ENCODE results near the gene LSG1. TPM values are rescaled to one million over a fixed set of nuclear protein-coding genes. Genes with fewer than 3 reads are reported as not detected.

The LSG1 gene
- total and polyA plus RNA-seq, 2 donors, result 19.7 to 44.1 TPM

GRCh38 chr3:194682694-194683310, 10.8 kb upstream of the LSG1 start:
- DNase-seq (ENCODE audit: extremely low spot score), result peak; percentile 86
- H3K27ac ChIP-seq (ENCODE audit: low read depth), result peak overlapping the region; percentile 42
- H3K4me3 ChIP-seq (ENCODE audit: low read depth, low read length), result no peak overlapping the region
- H3K36me3 ChIP-seq (ENCODE audit: insufficient read depth), result no peaks in the 10 kb centered on the region
- WGBS, result 39% methylated on average over 14 of the region's 14 CpGs
- no peaks in the 10 kb centered on the region for H3K4me1 ChIP-seq (ENCODE audit: insufficient read depth)

- WGBS, result 32% methylated on average over 4 of the region's 4 CpGs
- H3K4me3 ChIP-seq (ENCODE audit: low read depth, low read length), result no peak overlapping the region
- H3K4me1 ChIP-seq (ENCODE audit: insufficient read depth), result no peaks in the 10 kb centered on the region
- DNase-seq (ENCODE audit: extremely low spot score), result no peak
- no peak overlapping the region for H3K27ac ChIP-seq (ENCODE audit: low read depth)
- H3K36me3 ChIP-seq (ENCODE audit: insufficient read depth), result no peaks in the 10 kb centered on the region
Measured at GRCh38 chr3:194682189-194682693, 10.2 kb upstream of the LSG1 start.

- no peak for DNase-seq (ENCODE audit: extremely low spot score)
- Histone ChIP-seq H3K27ac (ENCODE audit: low read depth) (no peak overlapping the region), H3K4me3 (ENCODE audit: low read depth, low read length) (no peak overlapping the region), H3K4me1 (ENCODE audit: insufficient read depth) (no peaks in the 10 kb centered on the region), H3K36me3 (ENCODE audit: insufficient read depth) (no peaks in the 10 kb centered on the region)
- 80% methylated on average over 11 of the region's 11 CpGs for WGBS
Measured at GRCh38 chr3:194680888-194681615, 9.1 kb upstream of the LSG1 start.

DNA sequence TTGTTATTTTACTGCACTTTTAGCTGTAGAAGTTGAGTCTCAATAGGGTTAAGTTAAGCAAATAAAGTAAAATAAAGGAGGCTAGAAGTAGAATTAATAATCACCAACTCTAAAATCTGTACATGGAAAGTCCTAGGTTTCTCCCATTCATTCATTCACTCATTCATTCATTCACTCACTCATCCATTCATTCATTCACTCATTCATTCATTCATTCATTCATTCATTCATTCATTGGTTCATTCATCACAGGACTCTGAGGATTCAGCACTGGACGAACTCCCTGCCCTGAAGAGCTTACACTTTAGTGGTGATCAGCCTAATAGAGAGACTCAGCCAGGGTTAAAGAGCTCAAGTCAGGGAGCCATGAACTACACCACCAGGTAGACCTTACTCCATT, 4.5 kb upstream of the LSG1 start:
- 72% methylated on average over 1 of the region's 1 CpG for WGBS
- Histone ChIP-seq H3K36me3 (ENCODE audit: insufficient read depth) (no peaks in the 10 kb centered on the region), H3K4me3 (ENCODE audit: low read depth, low read length) (no peak overlapping the region), H3K27ac (ENCODE audit: low read depth) (no peak overlapping the region), H3K4me1 (ENCODE audit: insufficient read depth) (no peaks in the 10 kb centered on the region)
- no peak for DNase-seq (ENCODE audit: extremely low spot score)

- H3K27ac ChIP-seq (ENCODE audit: low read depth), result no peak overlapping the region
- no peak overlapping the region for H3K4me3 ChIP-seq (ENCODE audit: low read depth, low read length)
- no peaks in the 10 kb centered on the region for H3K36me3 ChIP-seq (ENCODE audit: insufficient read depth)
- DNase-seq (ENCODE audit: extremely low spot score), result no peak
- 62% methylated on average over 4 of the region's 4 CpGs for WGBS
- no peaks in the 10 kb centered on the region for H3K4me1 ChIP-seq (ENCODE audit: insufficient read depth)
Measured at GRCh38 chr3:194675680-194676079, 3.7 kb upstream of the LSG1 start.

- no peak for DNase-seq (ENCODE audit: extremely low spot score)
- H3K4me3 ChIP-seq (ENCODE audit: low read depth, low read length), result no peak overlapping the region
- no peaks in the 10 kb centered on the region for H3K36me3 ChIP-seq (ENCODE audit: insufficient read depth)
- H3K27ac ChIP-seq (ENCODE audit: low read depth), result no peak overlapping the region
- H3K4me1 ChIP-seq (ENCODE audit: insufficient read depth), result no peaks in the 10 kb centered on the region
- WGBS, result 53% methylated on average over 12 of the region's 12 CpGs
Measured at GRCh38 chr3:194675081-194675640, 3.2 kb upstream of the LSG1 start.

GRCh38 chr3:194673761-194674160, 1.8 kb upstream of the LSG1 start:
- no peak for DNase-seq (ENCODE audit: extremely low spot score)

GRCh38 chr3:194672876-194673275, 885 bp upstream of the LSG1 start:
- H3K27ac ChIP-seq (ENCODE audit: low read depth), result no peak overlapping the region
- no peak for DNase-seq (ENCODE audit: extremely low spot score)
- H3K4me1 ChIP-seq (ENCODE audit: insufficient read depth), result no peaks in the 10 kb centered on the region
- WGBS, result 39% methylated on average over 5 of the region's 5 CpGs
- H3K4me3 ChIP-seq (ENCODE audit: low read depth, low read length), result peak overlapping the region; percentile 74
- peaks cover 4% of the 10 kb centered on the region for H3K36me3 ChIP-seq (ENCODE audit: insufficient read depth)

More at GRCh38 chr3:194673761-194674160, 1.8 kb upstream of the LSG1 start:
- H3K4me1 ChIP-seq (ENCODE audit: insufficient read depth), result no peaks in the 10 kb centered on the region
- H3K36me3 ChIP-seq (ENCODE audit: insufficient read depth), result peaks cover 4% of the 10 kb centered on the region
- no peak overlapping the region for H3K4me3 ChIP-seq (ENCODE audit: low read depth, low read length)
- H3K27ac ChIP-seq (ENCODE audit: low read depth), result no peak overlapping the region
- 76% methylated on average over 3 of the region's 3 CpGs for WGBS

DNA sequence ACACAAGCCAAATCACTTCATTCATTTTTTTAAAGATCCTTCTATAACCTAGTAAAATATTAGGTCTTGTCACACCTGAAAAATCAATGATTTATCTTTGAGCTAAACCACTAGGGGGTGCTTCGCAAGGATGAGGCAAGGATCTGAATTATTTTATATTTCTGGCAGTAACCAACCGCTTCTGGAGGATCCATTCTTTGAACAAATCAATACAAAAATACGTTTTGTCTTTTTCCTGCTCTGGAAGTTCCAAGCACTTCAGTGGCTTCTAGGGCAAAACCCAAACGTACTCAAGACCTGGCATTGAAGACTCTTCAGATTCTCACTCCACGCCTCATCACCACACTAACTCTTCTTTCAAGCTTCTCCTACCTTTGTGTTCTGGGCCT, 486 bp downstream of the LSG1 start:
- Histone ChIP-seq H3K36me3 (ENCODE audit: insufficient read depth) (peaks cover 4% of the 10 kb centered on the region), H3K4me3 (ENCODE audit: low read depth, low read length) (peak overlapping the region; percentile 74), H3K4me1 (ENCODE audit: insufficient read depth) (no peaks in the 10 kb centered on the region), H3K27ac (ENCODE audit: low read depth) (peak overlapping the region; percentile 44)
- 0% methylated on average over 5 of the region's 5 CpGs for WGBS
- DNase-seq (ENCODE audit: extremely low spot score), result no peak

- Histone ChIP-seq H3K4me3 (ENCODE audit: low read depth, low read length) (no peak overlapping the region), H3K27ac (ENCODE audit: low read depth) (no peak overlapping the region), H3K36me3 (ENCODE audit: insufficient read depth) (peaks cover 4% of the 10 kb centered on the region), H3K4me1 (ENCODE audit: insufficient read depth) (no peaks in the 10 kb centered on the region)
- 91% methylated on average over 7 of the region's 7 CpGs for WGBS
- DNase-seq (ENCODE audit: extremely low spot score), result no peak
Measured at GRCh38 chr3:194667363-194667762, 4.6 kb downstream of the LSG1 start.

DNA sequence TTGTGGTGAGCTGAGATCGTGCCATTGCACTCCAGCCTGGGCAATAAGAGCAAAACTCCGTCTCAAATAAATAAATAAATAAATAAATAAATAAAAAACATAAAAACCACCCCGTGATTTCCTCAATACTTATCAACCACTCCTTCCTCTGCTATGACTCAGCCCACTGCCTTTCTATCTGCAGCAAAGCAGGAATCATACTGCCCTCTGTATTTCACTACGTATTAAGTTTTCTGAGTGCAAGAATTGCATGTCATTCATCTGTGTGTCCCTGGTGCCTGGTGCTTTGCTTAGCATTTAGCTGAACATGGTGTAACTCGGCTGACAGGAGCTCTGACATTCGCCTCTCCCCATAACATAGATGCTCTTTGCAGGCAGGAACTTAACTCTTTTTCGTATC, 7.1 kb downstream of the LSG1 start:
- Histone ChIP-seq H3K4me1 (ENCODE audit: insufficient read depth) (no peaks in the 10 kb centered on the region), H3K4me3 (ENCODE audit: low read depth, low read length) (no peak overlapping the region), H3K36me3 (ENCODE audit: insufficient read depth) (peaks cover 4% of the 10 kb centered on the region), H3K27ac (ENCODE audit: low read depth) (no peak overlapping the region)
- no peak for DNase-seq (ENCODE audit: extremely low spot score)
- WGBS, result 94% methylated on average over 7 of the region's 7 CpGs

DNA sequence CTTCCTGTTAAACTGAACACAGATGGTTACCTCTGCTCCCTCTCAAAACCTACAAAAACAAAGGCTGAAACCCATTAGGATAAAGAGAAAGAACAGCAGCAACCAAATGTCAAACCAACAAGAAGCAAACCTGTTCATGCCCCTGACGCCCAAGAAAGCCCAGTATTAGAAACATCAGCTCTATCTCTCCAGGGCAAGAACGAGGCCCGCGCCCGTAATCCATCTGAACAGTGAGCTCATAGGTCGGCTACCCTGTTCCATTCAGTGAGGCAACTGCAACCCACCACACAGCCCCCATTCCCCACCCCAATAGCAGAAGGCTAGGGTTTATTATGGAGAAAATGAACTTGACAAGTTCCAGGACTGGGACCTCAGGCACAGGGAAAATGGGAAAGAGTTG, 10.0 kb downstream of the LSG1 start:
- H3K4me3 ChIP-seq (ENCODE audit: low read depth, low read length), result no peak overlapping the region
- no peaks in the 10 kb centered on the region for H3K4me1 ChIP-seq (ENCODE audit: insufficient read depth)
- 53% methylated on average over 6 of the region's 6 CpGs for WGBS
- no peak overlapping the region for H3K27ac ChIP-seq (ENCODE audit: low read depth)
- no peak for DNase-seq (ENCODE audit: extremely low spot score)
- peaks cover 3% of the 10 kb centered on the region for H3K36me3 ChIP-seq (ENCODE audit: insufficient read depth)

DNA sequence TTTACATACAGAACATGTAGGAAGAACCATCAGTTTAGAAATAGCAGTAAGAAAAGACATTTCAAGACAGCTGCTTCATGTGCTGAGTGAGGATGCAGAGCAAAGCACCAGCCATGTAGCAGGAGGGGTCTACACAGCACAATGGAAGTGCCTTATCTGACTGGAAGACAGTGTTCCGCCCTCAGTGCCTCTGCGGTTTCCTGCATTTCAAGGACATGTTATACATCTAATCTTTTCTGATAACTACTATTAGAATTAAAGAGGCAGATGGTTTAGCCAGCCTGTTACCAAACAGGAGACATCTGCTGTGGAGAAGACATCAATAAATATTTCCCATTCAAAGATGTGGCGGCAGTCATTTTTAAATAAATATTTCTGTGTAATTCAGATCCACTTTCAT, 10.6 kb downstream of the LSG1 start:
- WGBS, result 53% methylated on average over 3 of the region's 3 CpGs
- H3K27ac ChIP-seq (ENCODE audit: low read depth), result no peak overlapping the region
- DNase-seq (ENCODE audit: extremely low spot score), result no peak
- H3K4me1 ChIP-seq (ENCODE audit: insufficient read depth), result no peaks in the 10 kb centered on the region
- H3K4me3 ChIP-seq (ENCODE audit: low read depth, low read length), result no peak overlapping the region
- H3K36me3 ChIP-seq (ENCODE audit: insufficient read depth), result peaks cover 3% of the 10 kb centered on the region

- Histone ChIP-seq H3K36me3 (ENCODE audit: insufficient read depth) (peaks cover 6% of the 10 kb centered on the region), H3K4me1 (ENCODE audit: insufficient read depth) (no peaks in the 10 kb centered on the region), H3K27ac (ENCODE audit: low read depth) (no peak overlapping the region), H3K4me3 (ENCODE audit: low read depth, low read length) (no peak overlapping the region)
- 85% methylated on average over 7 of the region's 7 CpGs for WGBS
- no peak for DNase-seq (ENCODE audit: extremely low spot score)
Measured at GRCh38 chr3:194659778-194660177, 12.2 kb downstream of the LSG1 start.

All from urinary bladder (tissue), 4 donors.